Measurements from ENCODE around the gene APCDD1.
"Not testable (repeated sequence)": the region's sequence is repeated elsewhere in the genome, so short reads cannot be mapped to it uniquely, and the experiment has no call there.

The APCDD1 gene

GRCh38 chr18:10463741-10464140 lies 9.3 kb downstream of the APCDD1 start:
- no peak for DNase-seq

- DNase-seq = not testable (repeated sequence)
Observed at GRCh38 chr18:10464161-10464648, 9.8 kb downstream of the APCDD1 start.

DNA sequence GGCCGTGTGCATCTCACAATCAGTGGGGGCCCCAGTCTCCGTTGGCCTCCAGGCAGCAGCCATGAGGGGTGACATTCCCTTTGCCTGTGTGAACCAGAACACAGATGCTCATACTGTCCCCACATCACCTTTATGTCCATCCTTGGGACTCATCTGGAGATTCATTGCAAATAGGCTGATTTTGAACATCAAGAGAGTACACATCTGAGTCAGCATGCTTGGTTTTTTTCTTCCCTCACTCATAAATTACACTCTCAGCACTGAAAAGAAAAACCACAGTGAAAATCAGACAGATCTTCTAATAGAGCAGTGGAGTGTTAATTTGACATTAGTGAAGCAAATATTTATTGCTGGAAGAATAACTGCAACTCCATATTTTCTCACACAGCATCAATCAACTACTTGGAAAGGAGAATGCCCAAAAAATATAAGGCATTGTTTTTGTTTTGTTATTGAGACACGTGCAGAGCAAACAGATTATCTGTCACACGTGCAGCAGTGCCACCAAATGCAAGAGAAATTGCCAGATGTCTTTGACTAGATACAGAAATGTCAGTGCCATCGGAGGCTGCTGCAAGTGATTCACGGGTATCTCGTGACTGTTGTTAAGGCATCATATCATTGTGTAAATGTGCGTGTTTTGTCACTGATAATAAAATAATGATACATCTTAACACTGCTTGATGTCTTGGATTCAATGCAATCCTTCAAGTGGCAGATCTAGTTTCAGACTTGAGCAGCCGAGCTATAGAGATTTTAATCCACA lies 10.9 kb downstream of the APCDD1 start:
- no peak for DNase-seq

DNA sequence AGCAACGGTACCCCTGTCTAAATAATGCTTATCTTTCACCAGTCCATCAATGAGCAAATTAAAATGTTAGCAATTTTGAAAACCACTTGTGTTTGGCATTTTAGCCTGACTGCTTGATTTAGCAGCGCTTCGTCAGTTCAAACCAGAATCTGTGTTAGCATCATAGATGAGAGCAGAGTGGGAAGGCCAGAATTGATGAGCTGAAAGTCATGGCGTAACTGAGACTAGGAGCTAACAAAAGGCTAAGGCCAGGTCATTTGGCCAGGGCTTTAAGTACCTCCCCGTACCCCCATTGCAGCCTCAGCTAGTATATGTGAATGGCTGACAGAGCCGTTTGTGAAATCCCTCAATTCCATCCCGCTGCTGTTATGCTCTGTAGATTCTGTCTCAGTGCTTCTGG lies 16.0 kb downstream of the APCDD1 start:
- no peak for DNase-seq

- DNase-seq = no peak
Observed at GRCh38 chr18:10471574-10471973, 17.1 kb downstream of the APCDD1 start.

DNA sequence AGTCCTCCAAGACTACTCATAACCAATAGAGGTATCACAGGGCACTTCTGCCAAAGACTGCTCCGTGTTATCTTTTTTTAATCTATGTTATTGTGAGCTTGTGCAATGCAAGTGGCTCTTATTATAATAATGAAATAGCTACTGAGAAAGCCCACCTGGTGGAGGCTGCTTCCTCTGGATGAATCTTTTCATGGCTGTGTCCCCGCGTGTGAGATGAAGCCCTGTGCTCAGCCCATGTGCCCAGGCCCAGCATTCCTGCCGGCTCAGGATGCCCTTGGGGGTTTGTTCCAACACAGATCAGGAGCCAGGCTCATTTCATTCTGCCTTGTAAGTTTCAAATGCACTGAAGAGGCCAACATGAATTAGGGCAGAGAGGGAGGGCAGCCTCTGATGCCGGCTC lies 18.7 kb downstream of the APCDD1 start:
- DNase-seq = no peak

- DNase-seq = no peak
Observed at GRCh38 chr18:10474309-10474708, 19.9 kb downstream of the APCDD1 start.

DNA sequence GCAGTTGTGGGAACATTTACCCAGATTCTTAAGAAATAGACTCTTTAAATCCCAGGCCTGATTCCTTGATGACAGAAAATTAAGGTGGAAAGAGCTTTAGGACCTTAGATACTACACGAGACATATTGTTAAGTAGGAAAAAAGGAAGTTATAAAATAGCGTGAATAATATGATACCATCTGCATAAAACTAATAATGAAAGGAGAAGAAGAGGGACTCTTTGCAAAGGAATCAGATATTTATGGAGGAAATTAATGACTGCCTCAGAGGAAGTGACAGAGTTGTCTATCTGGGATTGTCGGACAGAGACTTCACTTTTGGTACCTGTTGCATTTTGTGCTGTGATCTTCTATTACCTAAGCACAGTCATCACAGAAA lies 20.8 kb downstream of the APCDD1 start:
- DNase-seq = no peak

- DNase-seq = no peak
Observed at GRCh38 chr18:10475654-10476291, 21.3 kb downstream of the APCDD1 start.

- DNase-seq = no peak
Observed at GRCh38 chr18:10476338-10476791, 21.9 kb downstream of the APCDD1 start.

GRCh38 chr18:10477121-10477862 lies 22.9 kb downstream of the APCDD1 start:
- no peak for DNase-seq

- DNase-seq = no peak
Observed at GRCh38 chr18:10477863-10478260, 23.4 kb downstream of the APCDD1 start.

DNA sequence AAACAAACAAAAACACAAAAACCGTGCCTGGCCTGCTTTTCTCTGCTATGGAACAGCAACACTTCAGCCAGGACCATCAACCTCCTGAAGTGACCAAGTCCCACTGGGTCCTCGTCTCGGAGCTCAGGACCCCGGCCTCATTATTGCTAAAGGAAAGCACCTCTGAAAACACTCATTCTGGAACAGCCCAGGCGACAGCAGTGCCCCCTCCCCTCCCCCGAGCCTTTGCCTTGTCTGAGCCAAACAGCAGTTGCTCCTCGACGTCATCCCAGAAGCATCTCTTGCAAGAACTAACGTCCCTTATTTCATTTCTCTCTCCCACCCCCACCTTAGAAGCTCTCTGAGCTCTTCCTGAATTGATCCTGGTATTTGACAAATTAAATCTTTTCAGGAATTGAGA lies 27.4 kb downstream of the APCDD1 start:
- no peak for DNase-seq

- DNase-seq = no peak
Observed at GRCh38 chr18:10482363-10482984, 28.0 kb downstream of the APCDD1 start.

- no peak for DNase-seq
Observed at GRCh38 chr18:10482985-10483949, 28.8 kb downstream of the APCDD1 start.

- DNase-seq = no peak
Observed at GRCh38 chr18:10485475-10485874, 31.0 kb downstream of the APCDD1 start.

GRCh38 chr18:10486362-10486761 lies 31.9 kb downstream of the APCDD1 start:
- no peak for DNase-seq

DNA sequence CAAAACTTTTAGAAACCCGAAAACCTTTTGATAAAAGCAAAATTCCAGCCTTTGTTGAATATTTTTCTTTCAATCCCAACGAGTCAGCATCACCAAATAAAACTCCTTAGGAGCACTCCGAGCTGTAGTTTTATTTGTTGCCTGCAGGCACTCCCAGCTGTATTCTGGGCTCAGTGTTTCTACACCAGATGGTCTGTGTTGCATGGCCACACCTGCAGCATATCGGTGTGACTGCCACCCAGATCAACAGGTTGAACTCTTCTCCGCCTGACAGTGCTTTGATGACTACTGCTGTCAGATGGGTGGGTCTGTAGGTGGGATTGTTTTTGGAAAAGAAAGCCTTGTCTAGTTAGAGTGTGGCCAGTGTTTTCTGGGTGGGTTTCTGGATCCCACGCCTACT lies 32.7 kb downstream of the APCDD1 start:
- no peak for DNase-seq

DNA sequence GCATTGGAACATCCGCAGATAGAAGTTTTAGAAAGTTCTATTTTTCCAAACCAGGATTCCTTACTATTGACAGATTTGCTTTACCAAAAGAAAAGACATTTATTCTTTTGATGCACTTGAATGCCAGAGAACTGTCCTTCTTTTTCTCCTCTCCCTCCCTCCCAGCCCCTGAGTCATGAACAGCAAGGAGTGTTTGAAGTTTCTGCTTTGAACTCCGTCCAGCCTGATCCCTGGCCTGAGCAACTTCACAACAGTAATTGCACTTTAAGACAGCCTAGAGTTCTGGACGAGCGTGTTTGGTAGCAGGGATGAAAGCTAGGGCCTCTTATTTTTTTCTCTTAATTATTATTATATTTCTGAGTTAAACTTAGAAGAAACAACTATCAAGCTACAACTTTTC lies 33.6 kb downstream of the APCDD1 start:
- DNase-seq = no peak

DNA sequence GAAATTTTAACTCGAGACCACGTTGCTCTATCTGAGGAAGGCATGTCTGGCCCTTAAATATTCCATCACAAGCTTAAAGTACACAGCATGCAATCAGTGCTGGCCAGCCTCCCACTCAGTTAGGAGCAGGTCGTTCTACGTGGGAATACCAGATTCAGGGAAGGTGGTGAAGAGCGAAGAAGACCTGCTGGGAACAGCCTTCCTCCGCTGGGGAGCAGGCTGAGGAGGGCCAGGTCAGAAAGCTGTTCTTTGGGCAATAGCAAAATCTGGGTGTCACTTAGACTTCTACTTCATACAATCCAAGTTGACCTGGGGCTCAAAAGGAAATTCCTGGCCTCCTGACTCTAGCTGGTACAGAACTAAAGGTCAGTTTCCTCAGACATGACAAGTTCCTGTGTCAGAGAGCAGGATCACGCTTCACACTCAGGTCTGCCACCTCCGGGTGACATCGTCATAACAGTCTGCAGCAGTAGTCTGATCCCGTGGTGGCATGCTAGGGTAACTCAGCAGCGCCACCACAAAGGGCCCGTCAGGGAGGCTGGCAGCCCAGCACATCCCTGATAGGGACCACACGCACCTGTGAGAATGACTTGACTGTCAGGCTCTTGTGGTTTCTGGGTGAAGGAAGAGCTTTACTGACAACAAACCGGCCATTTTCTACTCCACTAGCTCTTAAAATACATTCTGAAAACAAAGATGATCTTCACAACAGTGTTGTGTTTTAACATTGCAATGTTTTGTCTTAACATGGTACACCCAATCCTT lies 36.1 kb downstream of the APCDD1 start:
- DNase-seq = no peak

- no peak for DNase-seq
Observed at GRCh38 chr18:10495936-10496335, 41.5 kb downstream of the APCDD1 start.

All from NCI-H226 (cell line).